LNCaP clone FGC (cell line): ENCODE data around the gene LRRFIP1.
"Not testable (repeated sequence)": the region's sequence is repeated elsewhere in the genome, so short reads cannot be mapped to it uniquely, and the experiment has no call there.

ENCODE experiments used
- DNase-seq: peaks from one replicate; pipeline ENCODE4 v3.0.0-alpha.2; 2011; ENCODE audit warnings: low read depth
- H3K4me3 ChIP-seq: 2 replicates; pipeline ENCODE4 v1.5.1; 2011; ENCODE audit warnings: mild to moderate bottlenecking, low read depth, low read length, control low read depth
- CTCF ChIP-seq: IDR thresholded peaks from 2 replicates; pipeline ENCODE4 v1.5.1; 2012; ENCODE audit warnings: mild to moderate bottlenecking; ENCODE audit not compliant: control insufficient read depth, insufficient read depth; ENCODE audit errors: extremely low read depth

Gene LRRFIP1

GRCh38 chr2:237604391-237604790 lies 23.0 kb upstream of the LRRFIP1 start:
- H3K4me3 ChIP-seq: no peak overlapping the region
- no peak for TF ChIP-seq CTCF
- no peak for DNase-seq

GRCh38 chr2:237604960-237605359 lies 22.4 kb upstream of the LRRFIP1 start:
- no peak overlapping the region for H3K4me3 ChIP-seq
- no peak for DNase-seq
- peak; percentile 37; the same call in 1 of the 2 replicates for TF ChIP-seq CTCF

DNA sequence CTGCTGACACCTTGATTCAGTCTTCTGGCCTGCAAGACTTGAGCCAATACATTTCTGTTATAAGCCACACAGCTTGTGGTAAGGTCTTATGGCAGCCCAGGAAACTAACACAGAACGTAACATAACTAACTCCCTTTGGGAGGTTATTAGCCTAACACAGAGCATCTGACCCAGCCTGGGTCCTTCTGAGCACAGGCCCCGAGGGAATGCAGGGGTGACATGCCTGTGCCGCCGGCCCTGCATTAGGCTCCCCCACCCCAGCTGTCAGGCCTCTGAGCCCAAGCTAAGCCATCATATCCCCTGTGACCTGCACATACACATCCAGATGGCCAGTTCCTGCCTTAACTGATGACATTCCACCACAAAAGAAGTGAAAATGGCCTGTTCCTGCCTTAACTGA lies 20.9 kb upstream of the LRRFIP1 start:
- not testable (repeated sequence) for H3K4me3 ChIP-seq, DNase-seq

- no peak for DNase-seq
- no peak for TF ChIP-seq CTCF
- no peak overlapping the region for H3K4me3 ChIP-seq
These were observed 14.6 kb upstream of the LRRFIP1 start for GRCh38 chr2:237612527-237613357.

DNA sequence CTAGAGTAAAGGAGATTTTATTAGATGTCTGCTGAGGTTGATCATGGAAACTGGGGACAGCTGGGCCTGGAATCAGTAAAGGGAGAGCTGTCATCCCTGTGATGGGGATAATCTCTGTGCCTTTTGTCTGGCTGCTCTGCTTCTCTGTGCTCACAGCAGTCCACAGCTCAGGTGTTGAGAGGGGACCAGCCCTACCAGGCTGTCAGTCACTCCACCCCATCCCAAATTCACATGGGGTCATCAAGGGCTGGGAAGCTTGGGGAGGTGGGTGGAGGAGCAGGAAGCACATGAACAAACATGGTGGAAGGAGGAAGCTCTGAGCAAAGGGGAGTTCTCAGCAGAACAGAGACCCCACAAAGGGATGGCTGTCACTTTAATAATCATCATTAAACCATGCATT lies 13.7 kb upstream of the LRRFIP1 start:
- TF ChIP-seq CTCF: no peak
- no peak overlapping the region for H3K4me3 ChIP-seq
- DNase-seq: no peak

- no peak overlapping the region for H3K4me3 ChIP-seq
- no peak for DNase-seq
- no peak for TF ChIP-seq CTCF
These were observed 13.2 kb upstream of the LRRFIP1 start for GRCh38 chr2:237614151-237614720.

DNA sequence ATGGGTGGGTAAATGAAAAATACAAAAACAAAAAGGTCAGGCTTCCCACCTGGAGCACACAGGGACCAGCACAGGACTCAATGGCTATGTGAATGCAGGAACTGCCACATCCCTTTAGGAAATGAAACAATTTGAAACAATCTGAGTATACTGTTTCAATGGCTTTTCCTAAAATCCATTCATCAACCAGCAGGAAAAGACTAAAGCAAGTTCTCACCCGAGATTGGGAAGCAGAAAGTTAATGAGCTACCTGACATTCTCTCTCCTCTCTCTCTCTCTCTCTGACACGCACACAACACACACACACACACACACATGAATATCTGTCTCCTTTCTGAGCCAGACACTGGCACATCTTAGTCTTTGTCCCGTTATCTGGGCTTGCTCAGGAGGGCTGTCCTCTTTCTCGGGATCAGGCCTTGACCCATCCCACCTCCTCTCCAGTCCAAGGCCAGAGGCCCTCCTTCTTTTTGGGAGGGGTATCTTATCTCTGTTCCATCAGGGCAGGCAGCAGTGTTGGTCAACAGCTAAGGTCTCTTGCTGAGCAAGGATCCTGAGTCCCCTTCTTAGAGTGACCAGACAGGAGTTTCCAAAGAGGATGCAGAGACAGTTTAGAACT lies 11.6 kb upstream of the LRRFIP1 start:
- no peak for TF ChIP-seq CTCF
- no peak for DNase-seq
- H3K4me3 ChIP-seq: no peak overlapping the region
